SW 1271 (cell line): ENCODE results near the gene TTC23.
A peak's percentile ranks its signal among the peaks of the same experiment; 100 is the strongest.
"Not testable (repeated sequence)": the region's sequence is repeated elsewhere in the genome, so short reads cannot be mapped to it uniquely, and the experiment has no call there.

Experiments used
- DNase-seq, 2 experiments: peaks; one replicate each; lab custom pipeline; 2025; lab: John Stamatoyannopoulos, UW

Gene TTC23

DNA sequence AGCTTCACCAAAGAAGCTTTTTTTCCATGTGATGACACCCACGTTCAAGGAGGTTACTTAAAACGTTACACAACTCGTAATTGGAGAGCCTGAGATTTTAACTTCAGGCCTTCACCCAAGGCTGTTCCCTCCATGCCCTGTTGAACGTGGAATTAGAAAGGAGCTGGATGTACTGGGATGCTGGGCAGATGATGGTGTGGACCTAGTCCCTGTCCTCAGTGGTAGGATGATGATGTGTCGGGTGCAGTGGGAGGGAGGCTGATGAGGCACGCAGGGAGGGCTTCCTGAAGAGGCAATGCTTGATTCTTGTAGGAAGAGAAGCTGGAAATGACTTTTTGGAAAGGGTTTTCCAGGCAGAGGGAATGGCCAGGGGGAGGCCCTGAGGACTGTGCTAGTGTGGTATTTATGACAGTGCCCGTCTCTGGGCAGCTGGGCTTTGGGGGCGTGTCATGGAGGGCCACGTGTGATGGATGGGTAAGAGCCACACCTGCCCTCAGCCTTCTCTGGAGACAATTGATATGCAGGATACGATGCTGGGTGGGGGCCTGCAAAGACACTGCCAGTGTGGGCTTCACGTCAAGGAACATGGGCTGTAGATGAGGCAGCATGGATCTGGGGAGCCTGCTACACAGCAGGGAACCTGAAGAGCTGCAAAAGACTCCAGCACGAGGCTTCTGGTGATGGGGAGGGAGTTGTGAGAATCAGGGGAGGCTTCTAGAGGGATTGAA lies 129.2 kb downstream of the TTC23 start:
- DNase-seq: no peak

DNA sequence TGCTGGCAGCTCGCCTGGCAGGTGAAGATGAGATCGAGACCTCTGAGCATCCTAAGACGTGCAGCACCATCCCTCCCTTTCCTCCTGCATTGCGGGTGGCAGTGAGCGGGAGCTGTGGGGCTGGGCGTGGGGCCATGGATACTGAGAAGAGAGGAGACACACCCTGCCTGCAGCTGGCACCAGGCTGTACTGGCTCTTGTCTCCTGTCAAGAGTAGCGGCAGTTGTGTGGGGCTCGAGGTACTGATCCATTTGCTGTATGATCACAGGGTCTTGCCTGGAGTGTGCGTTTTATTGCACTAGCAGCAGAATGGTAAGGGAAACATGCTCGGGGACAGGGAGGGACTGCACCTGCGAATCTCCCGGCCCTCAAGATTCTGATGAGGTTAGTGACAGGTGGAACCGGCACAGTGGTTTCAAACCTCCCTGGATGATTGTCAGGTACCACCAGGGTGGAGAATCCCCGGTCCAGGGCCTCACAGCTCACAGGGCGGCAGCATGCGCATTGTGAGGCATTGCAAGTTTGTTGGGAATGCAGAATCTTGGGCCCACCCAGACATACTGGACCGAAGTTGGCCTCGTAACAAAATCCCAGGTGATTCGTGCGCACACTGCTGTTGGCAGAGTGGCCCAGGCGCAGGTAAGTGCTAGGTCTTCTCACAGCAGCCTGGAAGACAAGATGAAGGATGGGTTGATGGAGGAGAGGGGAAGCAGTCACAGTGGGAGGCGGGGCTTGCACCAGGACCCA lies 130.4 kb downstream of the TTC23 start:
- DNase-seq: no peak

DNA sequence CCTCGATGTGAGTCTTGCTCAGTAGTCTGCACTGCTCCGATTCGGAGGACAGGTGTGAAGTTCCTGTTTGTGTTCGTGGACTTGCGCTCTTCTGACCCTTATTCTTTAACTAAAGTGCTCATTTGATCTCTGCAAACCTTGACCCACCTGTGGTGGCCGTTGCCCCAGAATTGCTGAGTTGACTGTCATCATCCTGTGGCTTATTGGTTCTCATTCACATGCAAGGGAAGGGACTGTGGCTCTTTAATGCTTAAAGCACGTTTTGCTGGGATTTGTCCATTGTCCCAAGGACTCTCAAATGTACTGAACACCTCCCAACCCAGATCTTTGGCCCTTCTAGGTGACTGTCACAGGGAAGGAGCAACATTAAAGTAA lies 131.1 kb downstream of the TTC23 start:
- no peak for DNase-seq

DNA sequence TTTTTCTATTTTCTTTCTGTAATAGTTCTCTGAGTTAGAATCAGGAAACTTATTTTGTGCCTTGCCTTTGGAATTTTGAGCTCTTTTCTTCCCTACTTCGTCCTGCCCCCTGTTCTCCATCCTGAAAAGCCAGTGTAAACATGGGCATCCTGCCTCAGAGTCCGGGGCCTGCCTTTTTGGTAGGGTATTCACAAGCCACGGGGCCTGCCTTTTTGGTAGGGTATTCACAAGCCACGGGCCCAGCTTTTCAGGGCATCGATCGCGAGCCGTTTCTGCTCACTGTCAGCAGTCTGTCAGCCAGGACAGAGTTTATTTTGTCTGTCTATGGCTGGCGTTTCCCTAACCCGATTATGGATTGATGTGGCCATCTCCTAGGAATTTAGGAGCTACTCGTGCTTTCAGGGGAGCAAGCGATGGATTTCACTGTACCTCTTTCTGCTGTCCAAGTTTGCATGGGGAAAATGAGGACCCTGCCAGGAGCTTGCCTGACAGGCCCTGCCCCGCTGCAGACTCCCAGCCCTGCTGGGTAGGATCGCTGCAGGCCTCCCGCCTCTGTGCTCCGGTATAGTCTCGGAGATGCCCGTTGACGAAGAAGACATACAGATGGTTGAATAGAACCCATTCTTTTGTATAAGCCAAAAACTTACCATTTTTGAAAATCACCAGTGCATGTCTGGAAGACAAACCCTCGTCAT lies 131.7 kb downstream of the TTC23 start:
- DNase-seq: no peak

DNA sequence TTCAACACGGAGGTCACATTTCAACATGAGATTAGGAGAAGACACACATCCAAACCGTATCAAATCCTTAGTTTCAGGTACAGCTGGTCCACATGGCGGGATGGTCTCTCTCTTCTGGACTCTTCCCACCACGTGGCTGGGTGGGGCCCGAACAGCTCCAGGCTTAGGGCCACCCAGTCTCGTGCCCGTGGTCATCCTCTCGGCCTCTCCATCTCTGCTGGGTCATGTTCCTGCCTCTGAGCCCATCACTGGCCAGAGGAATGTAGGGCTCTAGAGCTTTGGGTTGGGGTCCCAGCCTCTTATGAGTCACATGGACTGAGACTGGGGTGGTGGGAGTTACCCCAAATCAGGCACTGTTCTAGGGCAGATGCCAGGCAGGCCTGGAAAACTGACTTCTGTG lies 132.3 kb downstream of the TTC23 start:
- DNase-seq: no peak

DNA sequence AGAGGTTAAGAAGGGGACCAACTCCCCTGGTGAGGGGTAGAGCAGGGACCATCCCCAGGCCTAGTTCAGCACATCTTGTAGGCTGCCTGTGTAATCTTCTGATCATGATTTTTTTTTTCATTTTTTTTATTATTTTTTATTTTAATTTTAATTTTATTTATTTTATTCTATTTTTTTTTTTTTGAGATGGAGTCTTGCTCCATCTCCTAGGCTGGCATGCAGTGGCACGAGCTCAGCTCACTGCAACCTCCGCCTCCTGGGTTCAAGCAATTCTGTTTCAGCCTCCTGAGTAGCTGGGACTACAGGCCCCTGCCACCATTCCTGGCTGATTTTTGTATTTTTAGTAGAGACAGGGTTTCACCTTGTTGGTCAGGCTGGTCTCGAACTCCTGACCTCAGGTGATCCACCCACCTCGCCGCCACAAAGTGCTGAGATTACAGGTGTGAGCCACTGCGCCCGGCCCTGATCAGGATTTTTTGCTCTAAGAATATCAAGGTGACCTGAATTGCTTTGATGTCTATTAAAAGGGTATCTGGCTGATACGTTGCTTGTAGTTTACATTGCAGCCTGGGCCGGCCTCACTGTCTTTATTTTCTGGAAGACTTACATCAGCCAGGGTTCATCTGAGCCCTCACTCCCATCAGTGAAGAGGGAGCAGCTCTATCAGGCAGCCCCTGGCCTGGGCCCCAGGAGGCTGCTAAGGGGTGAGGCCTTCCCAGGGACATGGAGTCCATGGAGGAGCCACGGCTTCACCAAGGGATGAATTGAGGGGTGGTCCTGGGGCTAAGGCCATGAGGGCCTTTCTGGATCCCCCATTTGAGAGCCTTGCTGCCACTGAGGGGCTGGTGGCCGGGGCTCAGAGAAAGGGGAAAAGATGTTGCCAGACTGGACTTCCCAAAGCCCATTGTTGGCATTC lies 133.8 kb downstream of the TTC23 start:
- no peak for DNase-seq

DNA sequence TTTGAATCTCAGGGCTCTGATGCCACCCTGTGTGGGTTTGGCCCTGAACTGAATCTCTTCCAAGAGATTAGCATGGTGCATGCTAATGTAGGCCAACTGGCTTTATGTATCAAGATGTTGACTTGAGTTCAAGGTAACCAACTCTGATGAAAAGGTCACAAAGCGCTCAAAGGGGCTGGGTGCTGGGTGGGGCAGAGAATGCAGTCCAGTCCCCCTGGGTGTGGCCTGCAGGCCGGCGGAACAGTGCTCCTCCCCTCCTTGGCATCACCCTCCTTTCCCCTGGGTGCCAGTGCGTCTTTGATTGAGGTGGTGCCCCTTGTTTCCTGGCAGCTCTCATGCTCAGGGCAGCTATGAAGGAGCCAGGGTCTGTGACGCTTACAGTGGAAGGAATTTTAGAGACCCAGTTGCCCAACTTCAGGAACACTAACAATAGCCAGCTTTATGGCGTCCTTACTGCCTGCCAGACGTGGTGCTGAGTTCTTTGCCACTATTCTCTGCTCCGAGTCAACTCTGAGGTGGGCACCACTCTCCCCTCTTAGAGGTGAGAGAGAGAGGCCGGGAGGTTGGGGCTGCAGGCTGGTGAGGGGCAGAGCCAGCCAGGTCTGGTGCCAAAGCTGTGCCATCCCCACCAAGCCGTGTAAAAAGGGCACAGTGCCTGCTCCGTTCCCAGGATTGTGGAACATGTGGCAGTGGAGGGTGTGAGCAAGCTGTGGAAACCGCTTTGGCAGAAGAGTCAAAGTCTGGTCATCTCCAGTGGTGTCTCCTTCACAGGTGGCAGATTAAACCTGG lies 134.7 kb downstream of the TTC23 start:
- no peak for DNase-seq

DNA sequence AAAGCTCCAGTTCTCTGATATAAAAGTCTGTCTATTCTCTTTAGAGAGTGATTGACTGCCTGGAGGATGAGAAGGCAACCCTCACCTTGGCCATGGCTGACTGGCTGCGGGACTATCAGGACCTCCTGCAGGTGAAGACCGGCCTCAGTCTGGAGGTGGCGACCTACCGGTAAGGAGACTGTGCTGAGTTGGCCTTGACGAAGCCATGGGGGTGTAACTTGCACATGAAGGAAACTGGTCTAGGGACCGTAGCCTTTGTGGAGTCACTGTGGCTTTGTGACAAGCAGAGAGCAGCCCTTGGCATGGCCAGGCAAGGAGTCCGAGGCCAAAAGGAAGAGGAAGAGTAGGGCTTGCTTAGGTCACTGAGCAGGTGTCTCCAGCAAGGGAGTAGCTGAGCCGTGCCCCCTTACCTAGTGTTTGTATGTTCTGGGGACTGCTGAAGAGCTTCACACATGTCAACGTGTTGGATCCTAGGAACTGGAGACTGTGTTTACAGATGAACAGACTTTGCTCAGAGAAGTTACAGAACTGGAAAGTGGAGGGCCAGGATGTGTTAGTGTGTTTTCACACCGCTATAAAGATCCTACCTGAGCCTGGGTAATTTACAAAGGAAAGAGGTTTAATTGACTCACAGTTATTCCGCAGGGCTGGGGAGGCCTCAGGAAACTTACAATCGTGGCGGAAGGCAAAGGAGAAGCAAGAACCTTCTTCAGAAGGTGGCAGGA lies 135.7 kb downstream of the TTC23 start:
- DNase-seq: no peak

DNA sequence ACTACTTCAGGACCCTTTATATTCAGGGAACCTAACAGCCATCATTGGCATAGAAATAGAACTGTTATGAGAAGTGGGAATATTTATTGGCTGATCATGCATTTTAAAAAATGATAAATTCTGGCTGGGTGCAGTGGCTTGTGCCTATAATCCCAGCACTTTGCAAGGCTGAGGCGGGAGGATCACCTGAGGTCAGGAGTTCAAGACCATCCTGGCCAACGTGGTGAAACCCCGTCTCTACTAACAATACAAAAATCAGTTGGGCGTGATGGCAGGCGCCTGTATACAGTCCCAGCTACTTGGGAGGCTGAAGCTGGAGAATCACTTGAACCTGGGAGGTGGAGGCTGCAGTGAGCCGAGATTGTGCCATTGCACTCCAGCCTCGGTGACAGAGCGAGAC lies 137.7 kb downstream of the TTC23 start:
- not testable (repeated sequence) for DNase-seq

DNA sequence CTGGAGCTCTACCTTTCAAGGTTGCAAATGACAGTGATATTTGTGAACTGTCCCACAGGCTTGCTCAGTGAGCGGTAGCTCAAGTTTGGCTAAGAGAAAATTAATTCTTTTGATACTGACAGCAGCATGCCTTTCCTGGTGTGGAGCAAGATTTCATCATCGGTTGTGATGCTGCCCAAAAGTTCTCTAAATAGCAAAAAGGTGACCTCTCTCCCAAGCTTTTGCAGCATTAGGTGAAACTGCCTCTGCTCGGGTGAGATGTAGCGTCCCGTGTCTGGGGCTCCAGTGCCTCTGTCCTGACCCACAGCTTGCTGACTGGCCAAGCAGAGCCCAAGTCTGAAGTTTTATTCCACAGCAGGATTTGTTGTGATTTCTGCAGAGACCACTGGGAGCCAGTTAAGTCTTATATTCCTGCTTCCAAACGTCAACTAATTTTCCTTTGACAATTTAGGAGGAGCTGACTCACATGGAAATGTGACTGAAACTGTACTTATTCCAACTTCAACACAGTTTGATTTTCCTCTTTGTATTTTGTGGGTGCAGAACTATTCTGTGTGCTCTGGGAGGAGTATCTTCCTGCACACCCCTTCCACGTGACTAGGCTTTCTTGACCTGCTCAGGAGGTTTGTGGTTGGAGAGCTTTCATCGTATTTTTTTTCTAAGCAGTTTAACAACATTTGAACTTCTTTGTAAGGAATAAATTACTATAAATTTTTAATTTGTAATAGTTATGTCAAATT lies 138.6 kb downstream of the TTC23 start:
- DNase-seq: no peak

DNA sequence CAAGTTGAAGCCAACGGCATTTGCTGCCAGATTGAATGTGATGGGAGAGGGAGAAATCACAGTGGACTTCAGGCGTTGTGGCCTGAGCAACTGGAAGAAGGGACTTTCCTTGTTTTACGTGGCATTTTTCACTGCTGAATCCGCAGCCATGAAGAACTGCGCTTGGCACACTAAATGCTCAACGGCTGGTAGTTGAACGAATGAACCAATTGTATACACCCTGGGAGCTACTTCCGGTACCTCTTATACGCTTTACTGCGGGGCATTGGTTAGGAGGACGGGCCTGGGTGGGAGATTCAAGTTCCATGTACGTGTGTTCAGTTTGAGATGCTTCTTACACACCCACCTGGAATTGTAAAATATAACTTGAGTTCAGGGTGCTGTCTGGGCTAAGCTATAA lies 139.3 kb downstream of the TTC23 start:
- no peak for DNase-seq

DNA sequence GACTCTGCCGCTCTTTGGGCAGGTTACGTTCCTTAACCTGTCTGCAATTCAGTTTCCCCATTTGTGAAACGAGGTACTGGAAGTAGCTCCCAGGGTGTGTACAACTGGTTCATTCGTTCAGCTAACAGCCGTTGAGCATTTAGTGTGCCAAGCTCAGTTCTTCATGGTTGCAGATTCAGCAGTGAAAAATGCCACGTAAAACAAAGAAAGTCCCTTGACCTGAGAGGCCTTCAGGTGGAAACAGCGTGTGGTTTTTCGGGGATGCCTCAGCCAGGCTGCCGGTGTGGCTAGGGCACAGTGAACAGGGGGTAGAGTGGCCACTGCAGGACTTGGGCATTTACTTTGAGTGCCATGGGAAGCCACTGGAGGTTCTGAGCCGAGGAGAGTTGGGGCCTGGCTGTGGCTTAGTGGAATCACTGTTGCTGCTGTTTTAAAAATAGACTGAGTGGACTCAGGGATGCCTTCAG lies 139.8 kb downstream of the TTC23 start:
- DNase-seq: no peak

DNA sequence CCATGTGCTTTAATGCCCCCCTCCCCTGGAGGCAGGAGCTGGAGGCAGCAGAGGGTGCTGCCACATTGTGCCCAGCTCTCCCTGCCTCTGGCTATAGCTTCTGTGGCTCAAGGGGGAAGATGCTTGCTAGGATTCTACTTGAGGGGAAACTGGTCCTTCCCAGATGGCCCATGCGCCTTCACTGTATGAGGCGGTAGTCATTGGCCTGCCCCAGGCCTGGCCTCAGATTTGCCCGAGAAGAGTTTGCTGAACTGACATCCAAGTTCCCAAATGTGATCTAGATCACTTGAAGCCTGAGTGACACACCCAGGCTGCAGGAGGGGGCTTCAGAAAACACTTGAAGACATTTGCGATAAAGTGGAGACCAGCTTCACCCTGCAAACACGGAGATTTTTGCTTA lies 140.4 kb downstream of the TTC23 start:
- DNase-seq: no peak

DNA sequence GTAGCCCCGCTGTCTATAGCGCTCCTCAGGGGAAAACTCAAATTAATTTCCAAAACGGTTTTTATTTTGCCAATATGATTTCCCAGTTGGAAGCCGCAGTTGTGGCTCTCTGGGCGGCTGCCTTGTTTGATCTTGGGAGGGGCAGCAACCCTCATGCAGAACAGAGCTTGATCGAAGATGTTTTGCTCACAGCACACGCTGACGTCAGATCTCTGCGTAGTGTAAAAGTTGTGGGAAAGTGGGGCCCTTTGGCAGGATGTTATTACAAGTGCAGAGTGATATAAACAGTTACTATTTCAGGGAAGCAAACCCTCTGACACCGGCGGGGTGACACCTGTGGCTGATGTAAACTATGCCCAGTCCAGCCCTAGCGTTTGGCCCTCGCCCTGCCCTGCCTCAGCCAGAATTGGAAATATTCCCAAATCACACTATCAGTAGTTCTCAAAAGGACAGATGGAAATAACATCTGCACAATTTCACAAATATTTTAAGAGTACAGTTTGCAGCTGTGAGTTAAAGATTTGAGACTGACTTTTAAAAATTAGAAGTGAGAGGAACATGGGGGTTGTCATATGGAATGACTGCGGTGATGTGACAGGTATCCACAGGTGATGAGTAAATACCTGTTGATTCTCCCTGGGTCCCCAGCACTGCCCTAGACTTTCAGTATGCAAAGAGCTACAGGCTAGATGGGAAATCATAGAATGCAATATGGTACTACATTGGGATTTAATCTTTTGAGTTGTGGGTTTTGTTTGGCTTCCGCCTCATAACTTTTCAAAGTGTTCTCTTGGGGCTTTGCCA lies 142.8 kb downstream of the TTC23 start:
- DNase-seq: no peak

DNA sequence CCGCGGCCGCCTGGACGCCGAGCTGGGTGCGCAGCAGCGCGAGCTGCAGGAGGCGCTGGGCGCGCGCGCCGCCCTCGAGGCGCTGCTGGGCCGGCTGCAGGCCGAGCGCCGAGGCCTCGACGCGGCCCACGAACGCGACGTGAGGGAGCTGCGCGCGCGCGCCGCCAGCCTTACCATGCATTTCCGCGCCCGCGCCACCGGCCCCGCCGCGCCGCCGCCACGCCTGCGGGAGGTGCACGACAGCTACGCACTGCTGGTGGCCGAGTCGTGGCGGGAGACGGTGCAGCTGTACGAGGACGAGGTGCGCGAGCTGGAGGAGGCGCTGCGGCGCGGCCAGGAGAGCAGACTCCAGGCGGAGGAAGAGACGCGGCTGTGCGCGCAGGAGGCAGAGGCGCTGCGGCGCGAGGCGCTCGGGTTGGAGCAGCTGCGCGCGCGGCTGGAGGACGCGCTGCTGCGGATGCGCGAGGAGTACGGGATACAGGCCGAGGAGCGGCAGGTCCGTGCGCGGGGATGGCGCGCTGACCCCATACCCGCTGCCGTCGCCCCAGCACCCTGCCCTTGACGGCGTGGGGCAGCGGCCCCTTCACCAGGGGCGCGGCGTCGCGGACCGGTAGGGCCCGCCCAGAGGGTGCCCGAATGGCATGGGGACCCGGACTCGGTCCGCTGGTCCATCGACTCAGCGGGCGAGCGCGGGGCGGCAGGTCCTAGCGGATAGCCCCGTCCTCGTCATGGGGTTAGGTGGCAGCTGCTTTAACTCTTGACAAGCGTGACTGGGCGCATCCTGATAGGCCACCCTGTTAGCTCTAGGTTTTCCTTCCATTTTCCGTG lies 143.7 kb downstream of the TTC23 start:
- DNase-seq: peak; percentile 44 to 75

DNA sequence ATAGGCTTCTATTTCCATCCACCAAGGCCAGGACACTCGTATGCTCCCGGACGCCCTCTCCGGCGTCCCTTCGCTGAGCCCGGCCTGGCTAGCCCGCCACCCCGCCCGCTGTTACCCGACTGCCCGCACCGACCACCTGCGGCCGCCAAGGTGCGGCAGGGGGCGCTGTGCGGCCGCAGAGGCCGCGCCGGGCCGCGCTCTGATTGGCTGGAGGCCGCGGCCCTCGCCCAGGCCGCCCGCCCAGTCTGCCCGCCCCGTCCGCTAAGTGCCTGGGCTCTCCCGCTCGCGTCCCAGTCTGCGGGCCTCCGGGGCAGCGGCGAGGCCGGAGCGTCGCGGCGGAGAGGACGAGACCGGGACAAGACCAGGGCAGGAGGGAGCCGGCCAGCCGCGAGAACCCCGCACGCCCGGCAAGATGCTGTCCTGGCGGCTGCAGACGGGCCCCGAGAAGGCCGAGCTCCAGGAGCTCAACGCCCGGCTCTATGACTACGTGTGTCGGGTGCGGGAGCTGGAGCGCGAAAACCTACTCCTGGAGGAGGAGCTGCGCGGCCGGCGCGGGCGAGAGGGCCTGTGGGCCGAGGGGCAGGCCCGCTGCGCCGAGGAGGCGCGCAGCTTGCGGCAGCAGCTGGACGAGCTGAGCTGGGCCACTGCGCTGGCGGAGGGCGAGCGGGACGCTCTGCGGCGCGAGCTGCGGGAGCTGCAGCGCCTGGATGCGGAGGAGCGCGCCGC lies 144.4 kb downstream of the TTC23 start, which contains the start of gene SYNM:
Gene SYNM, plus strand, starts transcription at position 293 of the 726 bp plus-strand sequence. Its CDS starts 120 bp downstream, at position 413.
- DNase-seq: peak; percentile 66 to 91

DNA sequence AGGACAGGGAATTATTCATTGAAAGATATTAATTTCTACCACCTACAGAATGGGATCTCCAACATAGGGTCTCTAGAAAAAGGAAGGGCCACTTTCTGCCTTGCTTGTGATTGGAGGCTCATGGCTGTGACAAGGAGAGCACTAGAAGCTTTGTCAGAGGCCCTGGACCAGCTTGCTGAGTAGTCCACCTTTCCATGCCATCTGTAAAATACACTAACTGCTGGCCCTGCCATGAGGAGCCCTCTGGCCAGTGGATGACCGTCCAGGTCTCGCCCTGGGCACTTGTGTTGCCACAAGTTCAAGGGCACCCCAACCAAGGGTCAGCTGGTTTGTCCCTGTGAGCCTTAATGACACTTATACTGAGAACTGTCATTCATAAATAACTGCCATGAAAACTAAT lies 146.1 kb downstream of the TTC23 start:
- DNase-seq: no peak
